Thyroid gland (tissue), 4 donors: ENCODE data around the gene COL21A1. TPM values are rescaled to one million over a fixed set of nuclear protein-coding genes. Genes with fewer than 3 reads are reported as not detected.

Experiments
- DNase-seq, 2 donors: peaks; one replicate each; pipeline ENCODE4 v3.0.0-alpha.2; 2019
- H3K27ac ChIP-seq, 3 donors: fragments of 200-600 bp; sonication (generic); 1 replicate in 2 of 3; 2 replicates in 1 of 3; pipeline ENCODE4 v1.5.1; 2016 to 2019; ENCODE audit warnings: mild to moderate bottlenecking in 1 of 3, moderate library complexity in 1 of 3
- H3K27me3 ChIP-seq: fragments of 200-600 bp; sonication (generic); one replicate; pipeline ENCODE4 v1.5.1; 2019
- H3K36me3 ChIP-seq, 2 donors: fragments of 200-600 bp; sonication (generic); one replicate each; pipeline ENCODE4 v1.5.1; 2016 to 2019
- H3K4me1 ChIP-seq, 2 donors: fragments of 200-600 bp; sonication (generic); one replicate each; pipeline ENCODE4 v1.5.1; 2017 to 2019
- H3K4me3 ChIP-seq, 3 donors: fragments of 200-600 bp; sonication (generic); replicated peaks in 1 of 3; 1 replicate in 2 of 3; 2 replicates in 1 of 3; pipeline ENCODE4 v1.5.1; 2016; ENCODE audit warnings: mild to moderate bottlenecking in 1 of 3
- H3K9me3 ChIP-seq: fragments of 200-600 bp; sonication (generic); one replicate; pipeline ENCODE4 v1.5.1; 2017
- CTCF ChIP-seq, 6 experiments: fragments of 200-600 bp in 3 of 6; fragments of 450-650 bp in 3 of 6; sonication (generic) in 3 of 6; IDR thresholded peaks; one replicate each; pipeline ENCODE4 v1.5.1; 2016 to 2019; ENCODE audit warnings: antibody characterized with exemption in 6 of 6, mild to moderate bottlenecking in 2 of 6, inconsistent platforms in 1 of 6, moderate library complexity in 1 of 6
- POLR2A ChIP-seq, 2 donors: fragments of 450-650 bp; IDR thresholded peaks; one replicate each; pipeline ENCODE4 v1.6.1; 2017; ENCODE audit warnings: antibody characterized with exemption in 2 of 2, mild to moderate bottlenecking in 2 of 2, moderate library complexity in 1 of 2
- WGBS, 2 donors: methylation state at CpG; one replicate each; pipeline ENCODE4 v1.1.5; 2017; 5-methylcytosine and 5-hydroxymethylcytosine counted together
- intact Hi-C: fragments of 100-400 bp; cut with DNase I; formaldehyde crosslinking; loops from one replicate; pipeline ENCODE4 v1.15.1; 2023
- total RNA-seq, 4 donors: library from RNA; depleted of rRNA; stranded (reverse); fragments of >200 nt; gene quantifications; one replicate each; pipeline ENCODE4 v1.2.3, GENCODE V29; 2016

COL21A1 gene
- total RNA-seq, 4 donors from 2014 or later, result 1.6 to 8.8 (median 3.0) TPM

GRCh38 chr6:56033401-56033800, 214.0 kb downstream of the COL21A1 start:
- intact Hi-C loops, result no loop called here
- 94 to 96% methylated on average over 2 of the region's 2 CpGs for WGBS, 2 donors

GRCh38 chr6:56032715-56033260, 214.6 kb downstream of the COL21A1 start:
- intact Hi-C loops, result no loop called here
- no peaks in the 10 kb centered on the region for H3K4me1 ChIP-seq
- no peaks in the 10 kb centered on the region for H3K9me3 ChIP-seq
- no peak for TF ChIP-seq CTCF (IDR thresholded peaks at IDR 0.05)
- H3K27me3 ChIP-seq, result no peaks in the 10 kb centered on the region
- no peaks in the 10 kb centered on the region for H3K36me3 ChIP-seq
- H3K4me3 ChIP-seq, result no peak overlapping the region
- no peak overlapping the region for H3K27ac ChIP-seq
- WGBS, 2 donors, result 40 to 51% methylated on average over 2 of the region's 2 CpGs
- no peak for DNase-seq

More at GRCh38 chr6:56033401-56033800, 214.0 kb downstream of the COL21A1 start:
- TF ChIP-seq CTCF (IDR thresholded peaks at IDR 0.05) (no peak), POLR2A (IDR thresholded peaks at IDR 0.05) (no peak)
- no peak overlapping the region for H3K27ac ChIP-seq
- no peaks in the 10 kb centered on the region for H3K4me1 ChIP-seq
- no peaks in the 10 kb centered on the region for H3K36me3 ChIP-seq
- H3K27me3 ChIP-seq, result no peaks in the 10 kb centered on the region
- no peak overlapping the region for H3K4me3 ChIP-seq
- H3K9me3 ChIP-seq, result no peaks in the 10 kb centered on the region
- DNase-seq, result no peak

- intact Hi-C loops, result no loop called here
- TF ChIP-seq POLR2A (IDR thresholded peaks at IDR 0.05) (no peak), CTCF (IDR thresholded peaks at IDR 0.05) (no peak)
- no peak overlapping the region for H3K4me3 ChIP-seq
- H3K27me3 ChIP-seq, result no peaks in the 10 kb centered on the region
- no peaks in the 10 kb centered on the region for H3K4me1 ChIP-seq
- no peak for DNase-seq
- 93 to 96% methylated on average over 2 of the region's 2 CpGs for WGBS, 2 donors
- no peak overlapping the region for H3K27ac ChIP-seq
- no peaks in the 10 kb centered on the region for H3K9me3 ChIP-seq
- H3K36me3 ChIP-seq, result no peaks in the 10 kb centered on the region
Observed at GRCh38 chr6:56027865-56028264, 219.5 kb downstream of the COL21A1 start.

GRCh38 chr6:56026455-56027180, 220.8 kb downstream of the COL21A1 start:
- no peak for TF ChIP-seq POLR2A (IDR thresholded peaks at IDR 0.05)
- TF ChIP-seq CTCF (IDR thresholded peaks at IDR 0.05), result no peak

GRCh38 chr6:56025795-56026194, 221.6 kb downstream of the COL21A1 start:
- Histone ChIP-seq H3K27ac (no peak overlapping the region), H3K4me1 (no peaks in the 10 kb centered on the region), H3K27me3 (no peaks in the 10 kb centered on the region), H3K36me3 (no peaks in the 10 kb centered on the region), H3K9me3 (no peaks in the 10 kb centered on the region), H3K4me3 (no peak overlapping the region)
- DNase-seq, result no peak
- intact Hi-C loops, result no loop called here
- no peak for TF ChIP-seq POLR2A (IDR thresholded peaks at IDR 0.05)
- TF ChIP-seq CTCF (IDR thresholded peaks at IDR 0.05), result no peak

More at GRCh38 chr6:56026455-56027180, 220.8 kb downstream of the COL21A1 start:
- no peak for DNase-seq
- WGBS, 2 donors, result 64 to 68% methylated on average over 2 of the region's 2 CpGs
- Histone ChIP-seq H3K9me3 (no peaks in the 10 kb centered on the region), H3K36me3 (no peaks in the 10 kb centered on the region), H3K4me1 (no peaks in the 10 kb centered on the region), H3K27me3 (no peaks in the 10 kb centered on the region), H3K4me3 (no peak overlapping the region), H3K27ac (no peak overlapping the region)
- intact Hi-C loops, result no loop called here
